Right atrium auricular region (tissue), 2 donors: Measurements from ENCODE around the gene TPH1. TPM values are rescaled to one million over a fixed set of nuclear protein-coding genes. Genes with fewer than 3 reads are reported as not detected.

ENCODE experiments used
- DNase-seq: peaks from one replicate; pipeline ENCODE4 v3.0.0-alpha.2; 2019; ENCODE audit warnings: low spot score
- H3K27ac ChIP-seq, 2 donors: fragments of 200-600 bp; sonication (generic); 1 replicate in 1 of 2; 2 replicates in 1 of 2; pipeline ENCODE4 v1.5.1; 2016 to 2019
- H3K27me3 ChIP-seq, 2 donors: fragments of 200-600 bp; sonication (generic); one replicate each; pipeline versions ENCODE4 v1.5.1 to v1.6.0; 2017 to 2019
- H3K36me3 ChIP-seq: fragments of 200-600 bp; sonication (generic); one replicate; pipeline ENCODE4 v1.5.1; 2016
- H3K4me1 ChIP-seq, 2 donors: fragments of 200-600 bp; sonication (generic); one replicate each; pipeline versions ENCODE4 v1.5.1 to v1.6.0; 2017 to 2019
- H3K4me3 ChIP-seq, 2 donors: fragments of 200-600 bp; sonication (generic); 1 replicate in 1 of 2; 2 replicates in 1 of 2; pipeline ENCODE4 v1.5.1; 2017 to 2019; ENCODE audit warnings: mild to moderate bottlenecking in 1 of 2, moderate library complexity in 1 of 2
- H3K9me3 ChIP-seq, 2 donors: fragments of 200-600 bp; sonication (generic); one replicate each; pipeline ENCODE4 v1.5.1; 2019
- CTCF ChIP-seq, 2 donors: fragments of 200-600 bp; sonication (generic); IDR thresholded peaks; one replicate each; pipeline ENCODE4 v1.5.1; 2019; ENCODE audit warnings: antibody characterized with exemption in 2 of 2
- total RNA-seq, 2 donors: library from RNA; depleted of rRNA; stranded (reverse); fragments of >200 nt; gene quantifications; one replicate each; pipeline ENCODE4 v1.1.0, GENCODE V29; 2016

The TPH1 gene
- total RNA-seq, 2 donors from 2014 or later, result 0.96 TPM; not detected in 1

- no peaks in the 10 kb centered on the region for H3K4me1 ChIP-seq
- H3K27ac ChIP-seq, result no peak overlapping the region
- H3K27me3 ChIP-seq, result no peaks in the 10 kb centered on the region
- H3K9me3 ChIP-seq, result no peaks in the 10 kb centered on the region
- TF ChIP-seq CTCF (IDR thresholded peaks at IDR 0.05), result no peak
- no peaks in the 10 kb centered on the region for H3K36me3 ChIP-seq
- H3K4me3 ChIP-seq, result no peak overlapping the region
- DNase-seq, result no peak
These were observed 10.6 kb upstream of the TPH1 start for GRCh38 chr11:18056561-18057181.

- Histone ChIP-seq H3K4me1 (no peaks in the 10 kb centered on the region), H3K4me3 (no peak overlapping the region), H3K27me3 (no peaks in the 10 kb centered on the region), H3K9me3 (no peaks in the 10 kb centered on the region), H3K36me3 (no peaks in the 10 kb centered on the region), H3K27ac (no peak overlapping the region)
- DNase-seq, result no peak
- no peak for TF ChIP-seq CTCF (IDR thresholded peaks at IDR 0.05)
These were observed 8.5 kb upstream of the TPH1 start for GRCh38 chr11:18054511-18055103.

- TF ChIP-seq CTCF (IDR thresholded peaks at IDR 0.05), result no peak
These were observed 4.8 kb upstream of the TPH1 start for GRCh38 chr11:18050848-18051247.

GRCh38 chr11:18036456-18036855, 9.6 kb downstream of the TPH1 start:
- Histone ChIP-seq H3K4me3 (no peak overlapping the region), H3K27ac (no peak overlapping the region), H3K27me3 (no peaks in the 10 kb centered on the region), H3K4me1 (no peaks in the 10 kb centered on the region), H3K36me3 (no peaks in the 10 kb centered on the region), H3K9me3 (no peaks in the 10 kb centered on the region)
- TF ChIP-seq CTCF (IDR thresholded peaks at IDR 0.05), result no peak
- no peak for DNase-seq

More at GRCh38 chr11:18050848-18051247, 4.8 kb upstream of the TPH1 start:
- Histone ChIP-seq H3K36me3 (no peaks in the 10 kb centered on the region), H3K4me1 (peaks cover 0 to 10% of the 10 kb centered on the region in 2 donors), H3K9me3 (peaks cover 0 to 8% of the 10 kb centered on the region in 2 donors), H3K4me3 (no peak overlapping the region), H3K27ac (no peak overlapping the region), H3K27me3 (peaks cover 3 to 7% of the 10 kb centered on the region in 2 donors)
- no peak for DNase-seq

GRCh38 chr11:18027475-18027874, 18.6 kb downstream of the TPH1 start:
- Histone ChIP-seq H3K9me3 (no peaks in the 10 kb centered on the region), H3K27ac (no peak overlapping the region), H3K27me3 (no peaks in the 10 kb centered on the region), H3K4me3 (no peak overlapping the region), H3K36me3 (no peaks in the 10 kb centered on the region), H3K4me1 (no peaks in the 10 kb centered on the region)
- TF ChIP-seq CTCF (IDR thresholded peaks at IDR 0.05), result no peak
- no peak for DNase-seq

GRCh38 chr11:18022419-18022818, 23.6 kb downstream of the TPH1 start:
- Histone ChIP-seq H3K27ac (no peak overlapping the region), H3K4me1 (no peaks in the 10 kb centered on the region), H3K36me3 (no peaks in the 10 kb centered on the region), H3K27me3 (no peaks in the 10 kb centered on the region), H3K4me3 (no peak overlapping the region), H3K9me3 (no peaks in the 10 kb centered on the region)
- DNase-seq, result no peak
- no peak for TF ChIP-seq CTCF (IDR thresholded peaks at IDR 0.05)
